Transverse colon (tissue), 4 donors: Measurements from ENCODE around the gene IL4I1. TPM values are rescaled to one million over a fixed set of nuclear protein-coding genes. Genes with fewer than 3 reads are reported as not detected.

Source experiments
- DNase-seq: peaks from one replicate; pipeline ENCODE4 v3.0.0-alpha.2; 2019
- H3K27ac ChIP-seq, 4 donors: fragments of 200-600 bp; sonication (generic); 2 replicates each; pipeline ENCODE4 v1.5.1; 2016 to 2018; ENCODE audit warnings: inconsistent platforms in 4 of 4
- H3K27me3 ChIP-seq: fragments of 200-600 bp; sonication (generic); 2 replicates; pipeline ENCODE4 v1.5.1; 2017; ENCODE audit warnings: inconsistent platforms
- H3K36me3 ChIP-seq, 4 donors: fragments of 200-600 bp; sonication (generic); 2 replicates each; pipeline ENCODE4 v1.5.1; 2017 to 2019; ENCODE audit warnings: inconsistent platforms in 4 of 4
- H3K4me1 ChIP-seq, 4 donors: fragments of 200-600 bp; sonication (generic); 2 replicates each; pipeline ENCODE4 v1.5.1; 2017 to 2020; ENCODE audit warnings: inconsistent platforms in 4 of 4
- H3K4me3 ChIP-seq, 4 donors: fragments of 200-600 bp; sonication (generic); 1 replicate in 1 of 4; 2 replicates in 3 of 4; pipeline versions ENCODE4 v1.5.1 to v1.6.1; 2017 to 2019; ENCODE audit warnings: inconsistent platforms in 4 of 4
- H3K9me3 ChIP-seq, 2 donors: fragments of 200-600 bp; sonication (generic); 2 replicates each; pipeline ENCODE4 v1.5.1; 2017 to 2019; ENCODE audit warnings: inconsistent platforms in 2 of 2
- CTCF ChIP-seq, 5 experiments: fragments of 200-600 bp in 3 of 5; fragments of 450-650 bp in 2 of 5; sonication (generic) in 3 of 5; IDR thresholded peaks; 1 replicate in 2 of 5; 2 replicates in 3 of 5; pipeline ENCODE4 v1.5.1; 2016 to 2017; ENCODE audit warnings: antibody characterized with exemption in 5 of 5, inconsistent platforms in 3 of 5, mild to moderate bottlenecking in 2 of 5, moderate library complexity in 1 of 5
- EP300 ChIP-seq: sonication (generic); formaldehyde crosslinking; IDR thresholded peaks from one replicate; pipeline ENCODE4 v1.6.1; 2017; ENCODE audit warnings: antibody characterized with exemption, low read depth
- POLR2A ChIP-seq: fragments of 450-650 bp; IDR thresholded peaks from one replicate; pipeline ENCODE4 v1.6.1; 2016; ENCODE audit warnings: antibody characterized with exemption, mild to moderate bottlenecking, moderate library complexity
- POLR2AphosphoS5 ChIP-seq, 3 donors: sonication (generic); formaldehyde crosslinking; IDR thresholded peaks; one replicate each; pipeline ENCODE4 v1.6.1; 2016; ENCODE audit warnings: antibody characterized with exemption in 3 of 3
- WGBS, 2 donors: methylation state at CpG; one replicate each; pipeline ENCODE4 v1.1.5; 2018; ENCODE audit warnings: low coverage in 1 of 2; 5-methylcytosine and 5-hydroxymethylcytosine counted together
- in situ Hi-C, 4 donors: fragments of 200-750 bp; cut with MboI; loops; one replicate each; pipeline versions ENCODE4 v1.15.0 to v1.15.1; 2017; ENCODE audit warnings: low sequenced_read_pairs in 3 of 4, low pct_ligation_motif_present in 1 of 4, low pct_unique_long_range_greater_than_20kb in 1 of 4
- intact Hi-C: fragments of 100-400 bp; cut with DNase I; formaldehyde crosslinking; loops from one replicate; pipeline ENCODE4 v1.15.1; 2023; ENCODE audit warnings: low total_unique reads
- total RNA-seq, 4 donors: library from RNA; depleted of rRNA; stranded (reverse); fragments of >200 nt; gene quantifications; one replicate each; pipeline ENCODE4 v1.1.0, GENCODE V29; 2016

IL4I1 gene
- total RNA-seq, 4 donors from 2014 or later, result 2.1 TPM; not detected in 3

GRCh38 chr19:49852631-49853126, 44.0 kb downstream of the IL4I1 start:
- intact Hi-C loops, result loop anchor here (5.0 kb wide), 1 partner anchor 35 kb away; the partner anchor contains the start of gene MED25
- WGBS, 2 donors, result 67 to 74% methylated on average over 6 to 14 of the region's 14 CpGs
- H3K9me3 ChIP-seq, result no peaks in the 10 kb centered on the region

GRCh38 chr19:49851456-49852259, 45.0 kb downstream of the IL4I1 start:
- TF ChIP-seq CTCF (IDR thresholded peaks at IDR 0.05) (no peak), POLR2AphosphoS5 (IDR thresholded peaks at IDR 0.05) (no peak), EP300 (no peak), POLR2A (no peak)
- Histone ChIP-seq H3K36me3 (no peaks in the 10 kb centered on the region), H3K27ac (peak overlapping the region; percentile 97 to 100 (median 99)), H3K27me3 (no peaks in the 10 kb centered on the region), H3K9me3 (no peaks in the 10 kb centered on the region), H3K4me1 (peaks cover 15 to 30% (median 22%) of the 10 kb centered on the region in 4 donors), H3K4me3 (peak overlapping the region; percentile 62 to 98 (median 87))
- WGBS, 2 donors, result 3% methylated on average over 56 of the region's 78 CpGs; no CpG with 5 or more reads in 1 of the 2 donors
- no peak for DNase-seq
- in situ Hi-C loops, result loop anchor here in 1 of 4 donors (25.0 kb wide), 1 partner anchor 364 kb away; the partner anchor contains the start of genes RPL13A and RPS11
- intact Hi-C loops, result loop anchor here (5.0 kb wide), 1 partner anchor 34 kb away; the partner anchor contains the start of gene MED25

More at GRCh38 chr19:49852631-49853126, 44.0 kb downstream of the IL4I1 start:
- Histone ChIP-seq H3K27me3 (no peaks in the 10 kb centered on the region), H3K4me1 (peaks cover 15 to 30% (median 22%) of the 10 kb centered on the region in 4 donors), H3K27ac (peak overlapping the region in 1 of 4 donors; percentile 98), H3K4me3 (peak overlapping the region in 1 of 4 donors; percentile 79), H3K36me3 (peaks cover 0 to 6% (median 2%) of the 10 kb centered on the region in 4 donors)
- no peak for DNase-seq
- TF ChIP-seq CTCF (IDR thresholded peaks at IDR 0.05) (no peak), POLR2AphosphoS5 (IDR thresholded peaks at IDR 0.05) (no peak), POLR2A (no peak), EP300 (no peak)
- in situ Hi-C loops, result loop anchor here in 1 of 4 donors (25.0 kb wide), 1 partner anchor 365 kb away; the partner anchor contains the start of genes RPL13A and RPS11

- peaks cover 15 to 30% (median 22%) of the 10 kb centered on the region in 4 donors for H3K4me1 ChIP-seq
- 0 to 3% methylated on average over 12 to 59 of the region's 98 CpGs for WGBS, 2 donors
- no peaks in the 10 kb centered on the region for H3K36me3 ChIP-seq
- peak; percentile 94 for DNase-seq
- in situ Hi-C loops (loop anchor here in 1 of 4 donors (25.0 kb wide), 1 partner anchor 363 kb away; the partner anchor contains the start of genes RPL13A and RPS11), intact Hi-C loops (loop anchor here (5.0 kb wide), 1 partner anchor 33 kb away; the partner anchor contains the start of gene MED25)
- peak within 1 kb of the TSS; percentile 97 to 100 (median 99) for H3K27ac ChIP-seq
- peak within 1 kb of the TSS; percentile 62 to 98 (median 87) for H3K4me3 ChIP-seq
- TF ChIP-seq POLR2A (peak; percentile 82), CTCF (IDR thresholded peaks at IDR 0.05) (no peak), EP300 (no peak), POLR2AphosphoS5 (IDR thresholded peaks at IDR 0.05) (peak; percentile 71 to 94 (median 90))
- H3K9me3 ChIP-seq, result no peaks in the 10 kb centered on the region
- no peaks in the 10 kb centered on the region for H3K27me3 ChIP-seq
Observed at GRCh38 chr19:49850487-49851342, 46.0 kb downstream of the IL4I1 start, which contains the start of gene PTOV1. Gene PTOV1 (plus strand): TSS chr19:49851159.
